Adipose tissue (tissue), 3 donors: Measurements from ENCODE around the gene MMEL1. TPM values are rescaled to one million over a fixed set of nuclear protein-coding genes. Genes with fewer than 3 reads are reported as not detected.
"Not testable (repeated sequence)": the region's sequence is repeated elsewhere in the genome, so short reads cannot be mapped to it uniquely, and the experiment has no call there.

Experiments used
- H3K27ac ChIP-seq: one replicate; pipeline ENCODE4 v1.5.1; 2013; ENCODE audit warnings: low read depth, low read length
- WGBS, 3 donors: extraction: QIAGEN DNeasy Blood & Tissue Kit; methylation state at CpG; one replicate each; pipeline ENCODE4 v1.1.7; 2013; 5-methylcytosine and 5-hydroxymethylcytosine counted together
- polyA plus RNA-seq, 3 donors: library from polyadenylated mRNA; stranded (reverse); fragments of 200-250 nt; gene quantifications; one replicate each; pipeline ENCODE4 v1.2.3, GENCODE V29; 2013
- donor health status: healthy with polysubstance abuse.
- donor health status: Bipolar disorder and iron deficiency.
- donor health status: healthy.

MMEL1 gene
- polyA plus RNA-seq, 3 donors, result 3.0 to 7.0 (median 3.8) TPM

DNA sequence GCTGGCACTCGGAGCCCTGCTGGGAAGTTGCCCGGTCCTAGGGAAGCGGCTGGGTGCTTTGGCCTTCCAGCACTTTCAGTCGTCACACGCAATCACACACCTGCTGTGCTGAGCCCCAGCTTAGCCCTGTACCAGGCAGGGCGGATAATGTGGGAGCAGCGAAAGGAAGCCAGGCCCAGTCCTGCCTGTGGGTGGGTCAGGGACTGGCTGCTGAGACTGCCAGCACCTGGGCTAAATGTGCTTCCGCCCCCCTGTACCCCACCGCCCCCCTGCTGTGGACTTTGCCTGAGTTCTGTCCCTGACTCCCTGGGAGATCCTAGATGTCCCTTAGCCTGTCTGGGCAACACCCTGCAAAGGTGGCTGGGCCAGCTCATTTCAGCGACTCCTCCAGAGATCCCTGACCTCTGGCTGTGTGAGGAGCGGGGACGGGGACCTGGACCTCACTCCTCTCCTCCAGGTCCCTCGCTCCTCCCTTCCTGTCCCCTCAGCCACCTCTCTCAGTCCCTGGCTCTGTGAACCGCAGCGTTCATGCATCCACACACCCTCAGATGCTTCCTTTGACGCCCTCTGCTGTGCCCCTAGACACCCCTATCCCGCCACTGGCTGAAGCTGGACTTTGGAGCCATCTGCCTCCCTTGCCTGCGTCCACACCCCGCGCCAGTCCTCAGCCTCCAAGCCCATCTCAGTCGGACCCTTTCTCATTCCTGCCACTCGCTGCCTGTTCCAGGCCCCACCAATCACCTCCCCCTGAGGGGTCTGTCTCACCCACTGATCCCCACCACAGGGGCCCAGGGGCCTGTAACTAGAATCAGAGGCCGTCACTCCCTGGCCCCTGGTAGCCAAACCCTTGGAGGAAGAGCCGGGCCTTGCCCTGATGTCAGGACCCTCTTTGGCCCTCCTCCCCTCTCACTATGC is 1.4 kb downstream of the MMEL1 start:
- WGBS, 3 donors, result 57 to 79% (median 77%) methylated on average over 23 to 24 of the region's 24 CpGs

GRCh38 chr1:2630498-2631135 is 2.2 kb downstream of the MMEL1 start:
- H3K27ac ChIP-seq, result no peak overlapping the region
- 92 to 94% (median 94%) methylated on average over 35 of the region's 35 CpGs for WGBS, 3 donors

More for the DNA sequence above, 1.4 kb downstream of the MMEL1 start:
- no peak overlapping the region for H3K27ac ChIP-seq

GRCh38 chr1:2629627-2630497 is 3.0 kb downstream of the MMEL1 start:
- WGBS, 3 donors, result 81 to 85% (median 83%) methylated on average over 23 of the region's 23 CpGs
- no peak overlapping the region for H3K27ac ChIP-seq

GRCh38 chr1:2628933-2629626 is 3.7 kb downstream of the MMEL1 start:
- 3 to 4% (median 3%) methylated on average over 41 to 64 of the region's 64 CpGs for WGBS, 3 donors
- no peak overlapping the region for H3K27ac ChIP-seq

- 8% methylated on average over 35 to 46 of the region's 46 CpGs for WGBS, 3 donors
Observed at GRCh38 chr1:2628191-2628932, 4.5 kb downstream of the MMEL1 start.

GRCh38 chr1:2627746-2628145 is 5.1 kb downstream of the MMEL1 start:
- no peak overlapping the region for H3K27ac ChIP-seq
- WGBS, 3 donors, result 24 to 37% (median 36%) methylated on average over 6 of the region's 6 CpGs

More at GRCh38 chr1:2628191-2628932, 4.5 kb downstream of the MMEL1 start:
- no peak overlapping the region for H3K27ac ChIP-seq

- WGBS, 3 donors, result 62 to 77% (median 65%) methylated on average over 7 of the region's 7 CpGs
- H3K27ac ChIP-seq, result not testable (repeated sequence)
Observed at GRCh38 chr1:2625748-2626147, 7.1 kb downstream of the MMEL1 start.

DNA sequence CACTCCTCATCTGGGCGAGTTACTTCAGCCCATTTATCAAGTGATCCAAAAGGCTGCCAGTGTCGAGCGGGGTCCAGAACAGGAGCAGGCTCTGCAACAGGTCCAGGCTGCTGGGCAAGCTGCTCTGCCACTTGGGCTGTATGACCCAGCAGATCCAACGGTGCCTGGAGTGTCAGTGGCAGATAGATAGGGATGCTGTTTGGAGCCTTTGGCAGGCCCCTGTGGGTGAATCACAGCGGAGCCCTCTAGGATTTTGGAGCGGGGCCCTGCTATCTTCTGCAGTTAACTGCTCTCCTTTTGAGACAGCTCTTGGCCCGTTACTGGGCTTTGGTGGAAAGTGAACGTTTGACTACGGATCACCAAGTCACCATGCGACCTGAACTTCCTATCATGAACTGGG is 7.5 kb downstream of the MMEL1 start:
- H3K27ac ChIP-seq, result no peak overlapping the region
- 82 to 92% (median 88%) methylated on average over 10 of the region's 10 CpGs for WGBS, 3 donors

DNA sequence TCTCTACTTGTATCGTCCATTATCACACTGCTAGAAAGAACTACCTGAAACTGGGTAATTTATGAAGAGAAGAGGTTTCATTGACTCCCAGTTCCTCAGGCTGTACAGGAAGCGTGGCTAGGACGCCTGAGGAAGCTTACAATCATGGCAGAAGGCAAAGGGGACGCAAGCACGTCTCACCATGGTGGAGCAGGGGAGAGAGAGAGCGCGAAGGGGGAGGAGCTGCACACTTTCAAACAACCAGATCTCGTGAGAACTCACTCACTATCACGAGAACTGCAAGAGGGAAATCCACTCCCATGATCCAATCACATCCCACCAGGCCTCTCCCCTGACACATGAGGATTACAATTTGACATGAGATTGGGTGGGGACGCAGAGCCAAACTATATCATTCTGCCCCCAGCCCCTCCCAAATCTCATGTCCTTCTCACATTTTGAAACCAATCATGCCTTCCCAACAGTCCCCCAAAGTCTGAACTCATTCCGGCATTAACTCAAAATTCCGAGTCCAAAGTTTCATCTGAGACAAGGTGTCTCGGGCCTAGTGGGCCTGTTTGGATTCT is 8.0 kb downstream of the MMEL1 start:
- H3K27ac ChIP-seq, result no peak overlapping the region
- 85 to 89% (median 88%) methylated on average over 13 of the region's 13 CpGs for WGBS, 3 donors

DNA sequence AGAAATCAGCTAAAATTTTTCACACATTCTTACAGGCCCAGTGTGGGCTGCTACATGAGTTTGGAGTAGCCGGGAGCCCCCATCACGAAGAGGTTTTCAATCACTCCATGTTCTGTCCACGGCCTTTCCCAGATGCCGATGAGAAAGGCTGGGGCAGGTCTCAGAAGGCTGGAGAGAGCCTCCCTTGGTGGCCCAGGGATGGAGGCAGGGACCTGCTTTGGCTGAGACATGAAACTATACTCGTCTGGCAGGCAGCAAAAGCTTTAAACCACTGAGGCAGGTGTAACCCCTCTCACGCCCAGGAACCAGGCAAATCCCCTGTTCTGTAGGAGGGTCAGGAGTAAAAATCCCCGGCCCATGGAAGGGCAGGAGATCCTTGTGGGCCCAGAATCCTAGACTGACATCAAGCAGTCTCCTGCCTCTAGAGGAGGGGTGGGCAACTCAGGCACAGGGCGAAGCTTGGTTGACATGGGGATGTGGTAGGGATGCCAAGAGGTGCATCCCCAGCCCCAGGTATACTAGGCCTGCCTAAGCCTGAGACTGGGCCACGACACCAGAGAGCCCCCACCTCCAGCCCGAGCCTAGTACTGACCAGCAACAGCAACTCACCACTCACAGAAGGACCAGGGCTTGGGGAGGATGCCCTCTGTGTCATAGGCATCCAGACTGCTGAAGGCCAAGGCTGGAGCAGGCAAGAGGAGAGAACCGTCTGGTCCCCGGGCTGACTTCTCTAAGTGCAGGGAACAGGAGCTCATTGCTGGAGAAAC is 9.1 kb downstream of the MMEL1 start:
- WGBS, 3 donors, result 79 to 86% (median 82%) methylated on average over 12 of the region's 12 CpGs
- H3K27ac ChIP-seq, result no peak overlapping the region

DNA sequence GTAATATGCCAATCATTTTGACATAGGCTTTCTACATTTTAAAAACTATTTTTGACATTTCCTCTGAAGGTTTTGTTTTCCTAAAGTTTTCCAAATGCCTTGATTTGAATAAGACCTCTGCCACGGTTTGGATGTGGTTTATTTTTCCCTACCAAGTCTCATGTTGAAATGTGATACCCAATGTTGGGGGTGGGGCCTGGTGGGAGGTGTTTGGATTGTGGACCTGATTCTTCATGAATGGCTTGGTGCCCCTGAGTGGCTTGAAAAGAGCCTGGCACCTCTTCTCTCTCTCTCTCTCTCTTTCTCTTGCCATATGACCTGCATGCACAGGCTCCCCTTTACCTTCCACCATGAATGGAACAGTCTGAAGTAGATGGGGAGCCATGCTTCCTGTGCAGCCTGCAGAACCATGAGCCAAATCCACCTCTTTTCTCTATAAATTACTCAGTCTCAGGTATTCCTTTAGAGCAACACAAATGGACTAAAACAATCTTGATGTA is 14.8 kb downstream of the MMEL1 start:
- 8 to 16% (median 8%) methylated on average over 1 of the region's 1 CpG for WGBS, 3 donors
- no peak overlapping the region for H3K27ac ChIP-seq

DNA sequence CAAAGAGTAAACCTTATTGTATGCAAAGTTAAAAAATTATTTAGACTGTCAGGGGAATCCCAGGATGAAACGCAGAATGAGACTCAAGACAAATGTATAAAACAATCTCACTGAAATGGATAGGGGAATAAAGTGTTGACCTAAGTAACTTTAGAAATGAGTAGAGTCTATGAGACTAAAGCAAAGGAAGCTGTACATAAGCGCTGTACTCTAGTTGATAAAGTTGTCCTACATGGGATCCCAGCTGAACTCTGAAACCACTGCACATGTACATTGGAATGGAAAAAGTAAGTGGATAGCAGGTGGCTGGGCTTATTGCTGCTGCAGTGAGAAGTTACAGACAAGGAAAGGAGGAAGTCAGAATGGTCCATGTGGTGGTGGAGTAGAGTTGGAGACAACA is 18.7 kb downstream of the MMEL1 start:
- WGBS, 3 donors, result 91 to 97% (median 94%) methylated on average over 2 of the region's 2 CpGs
- H3K27ac ChIP-seq, result no peak overlapping the region

DNA sequence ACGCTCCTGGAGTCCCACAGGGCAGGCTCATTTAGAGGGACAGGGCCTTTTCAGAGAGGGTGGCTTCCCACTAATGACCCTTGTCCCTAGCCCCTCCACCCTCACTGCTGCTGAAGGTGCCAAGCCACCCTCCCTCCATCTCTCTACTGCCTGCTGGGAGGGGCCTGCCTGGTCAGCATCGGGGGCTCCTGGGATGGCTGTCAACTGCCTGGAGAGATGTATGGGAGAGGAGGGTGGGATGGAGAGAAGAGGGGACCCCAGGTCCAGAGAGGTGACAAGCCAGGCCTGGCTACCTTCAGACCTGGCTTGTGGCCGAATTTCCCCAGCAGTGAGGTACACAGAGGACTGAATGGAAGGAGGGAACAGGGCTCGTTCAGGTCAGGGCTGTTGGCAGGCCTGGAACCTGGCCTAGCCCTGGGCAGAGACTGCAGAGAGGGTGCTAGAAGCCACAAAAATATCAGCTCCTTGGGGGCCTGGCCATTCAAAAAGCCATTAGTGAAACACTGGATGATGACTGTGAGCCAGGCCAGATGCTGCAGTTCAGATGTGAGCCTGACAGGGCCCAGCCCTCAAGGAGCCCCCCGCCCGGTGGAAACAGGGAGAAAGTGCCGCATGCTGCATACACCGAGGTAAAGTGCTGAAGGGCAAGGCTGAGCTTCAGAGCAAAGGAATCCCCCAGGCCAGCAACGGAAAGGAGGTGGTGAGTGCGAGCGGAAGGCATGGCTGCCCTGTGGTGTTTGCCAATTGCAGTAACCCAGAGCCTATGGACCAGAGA is 20.0 kb downstream of the MMEL1 start:
- no peak overlapping the region for H3K27ac ChIP-seq
- 79 to 87% (median 86%) methylated on average over 11 of the region's 11 CpGs for WGBS, 3 donors

- WGBS, 3 donors, result 82 to 86% (median 84%) methylated on average over 19 of the region's 19 CpGs
- H3K27ac ChIP-seq, result no peak overlapping the region
Observed at GRCh38 chr1:2611621-2612437, 21.0 kb downstream of the MMEL1 start.

GRCh38 chr1:2611031-2611501 is 21.8 kb downstream of the MMEL1 start:
- WGBS, 3 donors, result 11 to 20% (median 12%) methylated on average over 20 to 24 of the region's 24 CpGs
- H3K27ac ChIP-seq, result no peak overlapping the region
